ENCODE results near the gene LDHA.
"Not testable (repeated sequence)": the region's sequence is repeated elsewhere in the genome, so short reads cannot be mapped to it uniquely, and the experiment has no call there.

Gene LDHA

DNA sequence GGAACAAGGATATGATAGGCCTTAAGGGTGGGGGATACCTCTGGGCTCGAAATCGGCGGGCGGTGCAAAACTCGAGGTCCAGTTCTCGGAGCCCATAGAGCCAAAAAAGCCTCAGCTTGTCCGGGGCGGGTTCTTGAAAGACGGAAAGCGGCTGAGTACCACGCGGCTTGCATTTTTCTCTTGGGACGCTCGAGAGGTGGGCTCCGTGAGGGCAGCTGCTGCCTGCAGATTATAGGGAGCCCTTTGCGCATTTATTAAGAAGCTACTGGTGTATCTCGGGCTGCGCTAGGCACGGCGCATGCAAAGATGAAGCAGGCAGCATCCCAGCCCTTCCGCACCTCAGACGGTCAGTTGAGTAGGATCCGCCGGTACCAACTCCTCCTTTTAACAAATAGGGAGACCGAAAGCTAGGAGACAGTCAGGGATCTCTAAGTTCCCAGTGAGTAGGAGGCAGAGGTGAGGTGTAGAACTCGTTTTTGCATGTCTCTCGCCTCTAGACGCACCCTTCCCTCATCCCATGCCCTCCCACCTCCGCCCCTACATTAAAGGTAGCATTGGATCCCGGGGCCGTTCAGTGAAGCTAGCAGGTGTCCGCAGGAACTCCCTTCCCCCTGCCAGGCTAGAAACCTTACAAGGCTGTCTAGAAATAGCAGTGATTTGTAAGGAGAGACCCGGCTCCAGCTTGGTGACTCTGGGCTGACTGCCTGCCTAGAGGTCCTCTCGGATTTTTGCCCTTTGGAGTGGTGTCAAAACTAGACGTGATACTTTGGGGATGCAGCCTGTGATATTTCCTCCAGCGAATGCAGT, 768 bp downstream of the LDHA start:
- DNase-seq (ENCODE audit: low read depth), result no peak

DNA sequence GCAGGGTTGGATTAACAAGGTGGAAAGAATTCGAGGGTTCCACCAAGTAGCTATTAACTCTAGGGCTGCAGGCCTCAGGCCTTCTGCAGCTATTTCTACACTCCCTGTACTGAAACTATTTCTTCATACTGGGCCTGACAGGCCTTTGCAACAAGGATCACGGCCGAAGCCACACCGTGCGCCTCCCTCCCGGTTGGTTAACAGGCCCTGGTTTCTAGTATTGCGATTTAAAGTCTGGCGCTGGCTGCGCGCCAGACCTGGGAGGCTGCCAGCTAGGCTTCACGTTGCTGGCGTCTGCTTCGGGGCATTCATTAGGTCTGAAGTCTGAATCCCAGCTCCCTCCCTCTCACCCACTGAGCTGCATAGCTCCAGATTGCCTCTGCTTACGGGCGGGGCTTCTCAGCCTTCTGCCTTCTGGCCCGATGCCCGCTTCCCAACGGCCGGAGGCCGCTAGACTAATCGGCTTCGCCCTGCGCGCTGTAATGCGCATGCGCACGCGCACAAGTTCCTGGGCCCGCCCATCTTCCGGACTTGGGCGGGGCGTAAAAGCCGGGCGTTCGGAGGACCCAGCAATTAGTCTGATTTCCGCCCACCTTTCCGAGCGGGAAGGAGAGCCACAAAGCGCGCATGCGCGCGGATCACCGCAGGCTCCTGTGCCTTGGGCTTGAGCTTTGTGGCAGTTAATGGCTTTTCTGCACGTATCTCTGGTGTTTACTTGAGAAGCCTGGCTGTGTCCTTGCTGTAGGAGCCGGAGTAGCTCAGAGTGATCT, 1.6 kb downstream of the LDHA start:
- DNase-seq (ENCODE audit: low read depth), result peak; percentile 98

DNA sequence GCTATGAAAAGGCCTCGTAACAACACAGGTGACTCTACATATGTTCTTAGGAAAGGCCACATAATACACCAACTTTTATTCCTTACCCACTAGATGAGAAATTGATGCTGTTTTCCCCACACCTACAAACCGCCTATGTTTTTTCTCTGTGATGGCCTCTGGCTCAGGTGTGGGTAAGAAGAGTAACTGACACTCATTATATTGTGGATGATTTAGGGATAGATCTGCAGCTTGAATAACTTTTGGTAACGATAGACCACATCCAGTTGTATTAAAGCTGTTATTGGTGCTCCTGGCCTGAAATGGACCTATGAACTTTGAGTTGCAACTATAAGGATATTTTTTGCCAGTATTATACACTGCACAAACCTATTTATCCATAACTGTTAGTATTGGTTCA, 3.6 kb downstream of the LDHA start:
- no peak for DNase-seq (ENCODE audit: low read depth)

DNA sequence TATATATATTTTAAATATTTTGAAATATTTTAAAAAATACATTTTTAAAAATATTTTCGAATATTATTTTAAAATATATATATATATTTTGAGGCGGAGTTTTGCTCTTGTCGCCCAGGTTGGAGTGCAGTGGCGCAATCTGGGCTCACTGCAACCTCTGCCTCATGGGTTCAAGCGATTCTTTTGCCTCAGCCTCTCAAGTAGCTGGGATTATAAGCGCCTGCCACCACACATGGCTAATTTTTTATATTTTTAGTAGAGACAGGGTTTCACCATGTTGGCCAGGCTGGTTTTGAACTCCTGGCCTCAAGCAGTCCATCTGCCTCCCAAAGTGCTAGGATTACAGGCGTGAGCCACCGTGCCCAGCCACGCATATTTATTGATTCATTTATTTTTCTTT, 6.7 kb downstream of the LDHA start:
- DNase-seq (ENCODE audit: low read depth), result not testable (repeated sequence)

DNA sequence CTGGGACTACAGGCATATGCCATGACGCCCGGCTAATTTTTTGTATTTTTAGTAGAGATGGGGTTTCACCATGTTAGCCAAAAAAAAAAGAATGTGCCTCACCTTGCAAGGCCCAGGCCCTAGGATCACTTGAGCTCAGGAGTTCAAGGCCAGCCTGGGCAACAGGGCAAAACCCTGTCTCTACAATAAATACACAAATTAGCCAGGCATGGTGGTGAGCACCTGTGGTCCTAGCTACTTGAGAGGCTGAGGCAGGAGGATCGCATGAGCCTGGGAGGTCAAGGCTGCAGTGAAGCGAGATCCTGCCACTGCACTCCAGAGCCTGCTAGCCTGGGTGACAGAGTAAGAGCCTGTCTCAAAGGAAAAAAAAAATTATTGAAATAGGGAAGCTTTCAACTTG, 9.7 kb downstream of the LDHA start:
- no peak for DNase-seq (ENCODE audit: low read depth)

DNA sequence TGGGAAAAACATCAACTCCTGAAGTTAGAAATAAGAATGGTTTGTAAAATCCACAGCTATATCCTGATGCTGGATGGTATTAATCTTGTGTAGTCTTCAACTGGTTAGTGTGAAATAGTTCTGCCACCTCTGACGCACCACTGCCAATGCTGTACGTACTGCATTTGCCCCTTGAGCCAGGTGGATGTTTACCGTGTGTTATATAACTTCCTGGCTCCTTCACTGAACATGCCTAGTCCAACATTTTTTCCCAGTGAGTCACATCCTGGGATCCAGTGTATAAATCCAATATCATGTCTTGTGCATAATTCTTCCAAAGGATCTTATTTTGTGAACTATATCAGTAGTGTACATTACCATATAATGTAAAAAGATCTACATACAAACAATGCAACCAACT, 13.0 kb downstream of the LDHA start:
- DNase-seq (ENCODE audit: low read depth), result not testable (repeated sequence)

DNA sequence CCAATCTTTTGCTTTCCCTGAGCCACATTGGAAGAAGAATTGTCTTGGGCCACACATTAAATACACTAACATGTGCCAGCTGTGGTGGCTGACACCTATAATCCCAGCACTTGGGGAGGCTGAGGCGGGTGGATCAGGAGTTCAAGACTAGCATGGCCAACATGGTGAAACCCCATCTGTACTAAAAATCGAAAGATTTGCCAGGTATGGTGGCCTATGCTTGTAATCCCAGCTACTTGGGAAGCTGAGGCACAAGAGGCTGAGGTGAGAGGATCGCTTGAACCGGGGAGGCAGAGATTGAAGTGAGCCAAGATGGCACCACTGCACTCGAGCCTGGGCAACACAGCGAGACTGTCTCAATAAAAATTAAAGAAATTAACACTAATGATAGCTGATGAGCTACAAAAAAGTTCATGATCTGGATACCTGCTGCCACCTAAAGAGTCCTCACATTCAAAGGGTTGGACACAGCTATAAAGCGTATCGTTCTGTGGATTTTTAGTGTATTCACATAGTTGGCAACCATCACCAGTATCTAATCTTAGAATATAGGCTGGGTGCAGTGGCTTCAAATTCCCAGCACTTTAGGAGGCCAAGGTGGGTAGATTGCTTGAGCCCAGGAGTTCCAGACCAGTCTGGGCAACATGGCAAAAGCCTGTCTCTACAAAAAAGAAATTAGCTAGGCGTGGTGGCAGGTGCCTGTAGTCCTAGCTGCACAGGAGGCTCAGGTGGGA, 14.4 kb downstream of the LDHA start:
- no peak for DNase-seq (ENCODE audit: low read depth)

DNA sequence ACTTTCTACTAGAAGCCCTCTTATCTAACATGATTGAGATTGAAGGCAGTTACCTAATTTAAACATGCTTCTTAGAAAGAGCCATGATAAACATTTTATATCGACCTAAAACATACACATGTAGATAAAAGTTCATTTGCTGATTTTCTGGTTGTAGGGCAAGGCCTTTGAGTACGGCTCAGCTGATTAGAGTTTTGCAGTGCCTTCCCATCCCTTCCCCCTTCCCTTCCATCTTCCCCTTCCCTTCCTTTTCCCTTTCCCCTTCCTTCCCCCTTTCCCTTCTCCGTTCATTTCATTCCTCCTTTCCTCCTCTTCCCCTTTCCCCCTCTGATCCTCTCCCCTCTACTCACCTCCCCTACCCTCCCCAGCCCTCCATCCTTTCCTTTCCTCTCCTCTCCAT, 22.1 kb downstream of the LDHA start:
- DNase-seq (ENCODE audit: low read depth), result no peak

DNA sequence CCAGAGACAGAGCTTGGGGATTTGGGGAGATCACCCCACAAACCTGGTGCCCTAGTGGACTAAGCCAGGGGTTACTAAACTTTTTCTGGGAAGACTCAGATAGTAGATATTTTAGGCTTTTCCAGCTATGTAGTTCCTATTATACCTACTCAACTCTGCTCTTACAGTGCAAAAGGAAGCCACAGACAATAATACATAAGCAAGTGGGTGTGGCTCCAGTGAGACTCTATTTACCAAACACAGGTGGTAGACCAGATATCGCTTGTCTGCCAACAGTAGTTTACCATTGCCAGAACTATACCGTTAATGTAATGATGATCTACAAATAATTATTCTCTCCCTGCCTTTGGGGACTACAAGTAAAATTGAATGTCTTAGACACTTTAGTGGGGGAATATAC, 24.7 kb downstream of the LDHA start:
- DNase-seq (ENCODE audit: low read depth), result no peak

DNA sequence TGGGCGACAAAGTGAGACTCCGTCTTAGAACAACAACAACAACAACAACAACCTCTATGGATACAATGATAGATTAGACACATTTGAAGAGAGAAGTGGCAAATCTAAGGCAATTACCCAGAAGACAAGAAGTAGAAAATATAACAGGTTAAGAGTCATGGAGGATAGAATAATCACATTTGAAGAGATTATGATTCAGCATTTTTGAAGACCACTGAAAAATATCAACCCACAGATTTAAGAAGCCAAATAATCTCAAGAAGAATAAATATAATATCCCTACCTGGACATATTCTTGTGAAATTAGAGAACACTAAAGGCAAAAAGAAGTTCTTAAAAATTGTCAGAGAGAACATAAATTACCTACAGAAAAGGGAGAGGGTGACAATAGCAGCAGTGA, 25.7 kb downstream of the LDHA start:
- DNase-seq (ENCODE audit: low read depth), result no peak

DNA sequence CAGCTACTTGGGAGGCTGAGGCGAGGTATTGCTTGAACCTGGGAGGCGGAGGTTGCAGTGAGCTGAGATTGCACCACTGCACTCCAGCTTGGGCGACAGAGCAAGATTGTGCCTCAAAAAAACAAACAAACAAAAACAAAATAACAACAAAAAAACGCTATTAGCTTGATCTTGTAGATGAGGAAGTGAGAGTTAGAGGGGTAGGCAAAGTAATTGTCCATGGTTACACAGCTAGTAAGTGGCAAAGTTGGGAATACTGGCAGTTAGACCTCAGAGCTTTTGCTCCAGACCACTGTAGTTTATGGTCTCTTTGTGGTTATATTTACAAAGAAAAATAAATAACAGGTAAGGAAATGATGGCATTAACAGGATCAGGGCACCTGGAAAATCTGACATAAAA, 32.9 kb downstream of the LDHA start:
- DNase-seq (ENCODE audit: low read depth), result no peak

DNA sequence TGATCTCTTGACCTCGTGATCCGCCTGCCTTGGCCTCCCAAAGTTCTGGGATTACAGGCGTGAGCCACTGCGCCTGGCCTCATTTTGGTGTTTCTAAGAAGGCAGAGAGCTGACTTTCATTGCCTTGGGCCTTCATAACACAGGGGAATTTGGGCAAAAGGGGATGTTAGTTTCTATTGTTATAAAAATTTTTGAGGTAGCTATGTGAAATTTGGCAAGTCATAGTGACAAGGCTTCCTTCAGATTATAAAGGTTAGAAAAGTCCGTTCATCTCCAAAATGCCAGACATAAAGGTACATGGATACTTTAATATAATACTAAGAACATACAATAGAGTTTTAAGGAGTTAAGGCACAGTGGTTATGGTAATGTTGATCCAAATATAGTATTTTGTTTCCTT, 35.0 kb downstream of the LDHA start:
- DNase-seq (ENCODE audit: low read depth), result no peak

DNA sequence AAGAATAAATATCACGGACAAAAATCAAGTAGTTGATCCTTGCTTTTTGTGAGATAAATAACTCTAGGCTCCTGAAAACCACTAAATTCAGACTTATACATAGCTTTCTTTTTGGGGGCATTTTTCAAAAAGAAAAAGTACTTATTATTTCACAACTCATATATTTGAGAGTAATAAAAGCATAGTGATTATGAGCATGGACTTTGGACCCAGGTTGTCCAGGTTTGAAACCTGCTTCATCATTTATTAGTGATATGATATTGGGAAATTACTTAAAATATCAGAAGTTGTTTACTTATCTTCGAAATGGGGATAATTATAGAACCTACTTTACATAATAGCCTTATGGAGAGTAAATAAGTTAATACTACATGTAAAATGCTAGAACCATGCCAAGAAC, 44.3 kb downstream of the LDHA start:
- no peak for DNase-seq (ENCODE audit: low read depth)

DNA sequence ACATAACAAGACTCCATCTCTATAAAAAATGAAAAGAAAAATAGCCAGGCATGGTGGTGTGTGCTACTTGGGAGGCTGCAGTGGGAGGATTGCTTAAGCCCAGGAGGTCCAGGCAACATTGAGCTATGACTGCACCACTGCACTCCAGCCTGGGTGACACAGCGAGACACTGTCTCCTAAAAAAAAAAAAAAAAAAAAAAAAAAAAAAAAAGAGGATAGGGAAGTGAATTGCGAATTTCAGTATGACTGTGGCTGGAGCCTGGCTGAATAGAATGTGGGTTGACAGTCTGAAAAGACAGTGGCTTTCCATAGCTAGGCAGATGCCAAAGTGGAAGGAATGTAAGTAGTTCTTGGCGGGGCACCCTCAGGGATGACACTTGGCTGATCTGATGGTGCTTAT, 54.9 kb downstream of the LDHA start:
- no peak for DNase-seq (ENCODE audit: low read depth)

DNA sequence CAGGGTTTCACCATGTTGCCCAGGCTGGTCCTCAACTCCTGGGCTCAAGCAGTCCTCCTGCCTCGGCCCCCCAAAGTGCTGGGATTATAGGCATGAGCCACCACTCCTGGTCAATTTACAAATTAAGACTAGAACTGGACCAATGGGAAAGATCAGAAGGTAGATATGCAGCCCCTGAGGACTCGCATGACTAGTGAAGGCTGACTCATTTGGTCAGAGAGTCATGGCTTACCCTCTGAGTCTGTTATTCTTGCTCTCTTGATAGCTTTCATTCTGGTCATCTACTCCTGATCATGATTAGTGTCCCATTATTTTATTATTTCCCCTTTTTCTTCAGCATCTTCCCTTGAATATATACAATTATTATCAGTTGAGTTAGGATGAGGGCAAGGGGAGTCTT, 58.6 kb downstream of the LDHA start:
- peak; percentile 73 for DNase-seq (ENCODE audit: low read depth)

DNA sequence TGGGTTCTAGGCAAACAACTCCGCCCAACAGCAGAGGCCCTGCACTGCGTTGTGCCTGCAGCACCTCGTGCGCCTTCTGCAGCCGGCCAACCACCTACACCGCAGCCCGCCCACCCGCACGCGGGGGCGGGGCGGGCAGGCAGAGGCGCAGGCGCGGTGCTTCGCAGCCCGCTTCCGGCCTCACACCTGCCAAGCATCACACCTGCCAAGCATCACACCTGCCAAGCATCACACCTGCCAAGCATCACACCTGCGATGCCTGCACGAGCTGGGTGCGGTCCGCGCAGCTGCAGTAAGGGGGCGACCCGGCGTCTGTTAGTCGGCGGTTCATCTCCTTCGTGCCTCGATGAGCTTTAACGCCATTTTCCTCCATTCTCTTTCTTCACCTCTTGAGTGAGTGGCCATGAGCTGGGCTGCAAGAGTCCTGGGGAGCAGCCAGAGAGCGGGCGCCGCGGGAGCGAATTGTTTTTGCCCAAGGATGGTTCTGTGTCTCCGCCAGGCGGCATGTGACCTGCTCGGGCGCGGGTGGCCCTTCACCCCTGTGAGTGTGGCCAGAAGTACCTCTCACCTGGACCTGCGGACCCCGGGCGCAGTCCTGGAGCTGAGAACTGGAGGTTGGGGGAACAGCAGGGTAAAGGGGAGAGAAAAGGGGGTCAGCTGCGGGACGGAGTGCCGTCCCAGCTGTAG, 61.5 kb downstream of the LDHA start, which contains the start of gene LDHAL6A:
TSS of gene LDHAL6A (plus strand) at position 171 of the 687 bp plus-strand sequence. CDS start 825 bp downstream, outside the sequence.
- no peak for DNase-seq (ENCODE audit: low read depth)

DNA sequence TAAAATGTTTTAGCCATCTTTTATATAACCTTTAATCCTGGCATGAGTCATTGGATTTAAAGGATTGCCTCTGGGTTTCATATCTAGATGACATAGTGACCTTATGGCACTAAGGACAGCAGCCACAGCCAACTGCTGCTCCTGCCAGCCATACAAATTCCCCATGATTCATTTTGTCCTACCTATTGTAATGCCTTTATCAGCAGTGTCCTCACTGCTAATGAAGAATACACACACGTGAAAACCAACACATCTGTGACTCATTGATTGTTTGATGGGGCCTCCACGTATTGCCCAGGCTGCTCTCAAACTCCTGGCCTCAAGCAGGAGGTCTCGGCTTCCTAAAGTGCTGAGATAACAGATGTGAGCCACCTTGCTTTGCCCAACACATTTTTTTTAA, 63.1 kb downstream of the LDHA start:
- DNase-seq (ENCODE audit: low read depth), result no peak

All from stromal cell of bone marrow (primary cell).